Femur (tissue), 1 donor: ENCODE results near the gene UPB1.
"Not testable (repeated sequence)": the region's sequence is repeated elsewhere in the genome, so short reads cannot be mapped to it uniquely, and the experiment has no call there.

Experiments used
- DNase-seq: peaks from one replicate; pipeline ENCODE4 v3.0.0-alpha.2; 2017

The UPB1 gene

GRCh38 chr22:24482998-24483397, 12.1 kb upstream of the UPB1 start:
- DNase-seq = no peak

GRCh38 chr22:24483976-24484545, 11.1 kb upstream of the UPB1 start:
- DNase-seq = no peak

- no peak for DNase-seq
Measured at GRCh38 chr22:24485170-24485569, 10.0 kb upstream of the UPB1 start.

GRCh38 chr22:24485608-24486007, 9.5 kb upstream of the UPB1 start:
- no peak for DNase-seq

- DNase-seq = no peak
Measured at GRCh38 chr22:24486501-24486921, 8.6 kb upstream of the UPB1 start.

GRCh38 chr22:24489011-24489410, 6.1 kb upstream of the UPB1 start:
- DNase-seq = no peak

- DNase-seq = not testable (repeated sequence)
Measured at GRCh38 chr22:24489434-24489833, 5.7 kb upstream of the UPB1 start.

GRCh38 chr22:24492391-24492790, 2.7 kb upstream of the UPB1 start:
- DNase-seq = no peak

GRCh38 chr22:24494167-24494527, 985 bp upstream of the UPB1 start:
- DNase-seq = no peak

- DNase-seq = no peak
Measured at GRCh38 chr22:24495365-24495675, 188 bp downstream of the UPB1 start.

GRCh38 chr22:24496234-24496633, 1.1 kb downstream of the UPB1 start:
- DNase-seq = no peak

GRCh38 chr22:24496661-24497060, 1.5 kb downstream of the UPB1 start:
- DNase-seq = no peak

- no peak for DNase-seq
Measured at GRCh38 chr22:24497841-24498258, 2.7 kb downstream of the UPB1 start.

GRCh38 chr22:24498824-24499223, 3.7 kb downstream of the UPB1 start:
- DNase-seq = no peak

- DNase-seq = no peak
Measured at GRCh38 chr22:24499706-24500276, 4.7 kb downstream of the UPB1 start.

- no peak for DNase-seq
Measured at GRCh38 chr22:24500277-24500820, 5.2 kb downstream of the UPB1 start.

- DNase-seq = no peak
Measured at GRCh38 chr22:24501301-24502005, 6.3 kb downstream of the UPB1 start.

- DNase-seq = no peak
Measured at GRCh38 chr22:24502034-24502433, 6.9 kb downstream of the UPB1 start.

- DNase-seq = no peak
Measured at GRCh38 chr22:24502541-24502940, 7.4 kb downstream of the UPB1 start.

- DNase-seq = peak; percentile 63
Measured at GRCh38 chr22:24503137-24503842, 8.2 kb downstream of the UPB1 start.

- no peak for DNase-seq
Measured at GRCh38 chr22:24503843-24504338, 8.8 kb downstream of the UPB1 start.

- no peak for DNase-seq
Measured at GRCh38 chr22:24504540-24504939, 9.4 kb downstream of the UPB1 start.

GRCh38 chr22:24504956-24505736, 10.0 kb downstream of the UPB1 start:
- DNase-seq = no peak
